Natural killer cell (primary cell): ENCODE measurements around the gene MSI2. TPM values are rescaled to one million over a fixed set of nuclear protein-coding genes. Genes with fewer than 3 reads are reported as not detected.

Experiments used
- ATAC-seq, 3 donors: fragments of 150-1000 bp in 2 of 3; fragments of 200-7000 bp in 1 of 3; cut with Tn5 transposase; 1 replicate in 1 of 3; 2 replicates in 2 of 3; pipeline ENCODE4 v1.10.0; 2021; ENCODE audit warnings: mild to moderate bottlenecking in 2 of 3, moderate library complexity in 2 of 3
- DNase-seq, 2 donors: peaks; one replicate each; pipeline versions ENCODE4 v3.0.0 to v3.0.0-alpha.2; 2013 to 2021; ENCODE audit warnings: mixed read lengths in 1 of 2
- H3K27ac ChIP-seq: one replicate; pipeline ENCODE4 v1.5.1; 2013; ENCODE audit warnings: mild to moderate bottlenecking, low read length
- H3K27me3 ChIP-seq: one replicate; pipeline ENCODE4 v1.6.1; 2013; ENCODE audit warnings: low read length; ENCODE audit not compliant: control insufficient read depth, insufficient read depth
- H3K36me3 ChIP-seq: one replicate; pipeline ENCODE4 v1.6.1; 2013; ENCODE audit warnings: low read length; ENCODE audit not compliant: control insufficient read depth, insufficient read depth
- H3K4me1 ChIP-seq: one replicate; pipeline ENCODE4 v1.6.1; 2013; ENCODE audit warnings: low read length; ENCODE audit not compliant: control insufficient read depth, insufficient read depth
- H3K4me3 ChIP-seq: one replicate; pipeline ENCODE4 v1.5.1; 2013; ENCODE audit warnings: low read length
- H3K9me3 ChIP-seq: one replicate; pipeline ENCODE4 v1.6.1; 2013; ENCODE audit warnings: low read length; ENCODE audit not compliant: control insufficient read depth, insufficient read depth
- H3K27ac Mint-ChIP-seq, 2 donors: one replicate each; pipeline ENCODE4 v1.8.0; 2022; ENCODE audit warnings: mild to moderate bottlenecking in 2 of 2, mixed read lengths in 2 of 2, moderate library complexity in 1 of 2
- H3K27me3 Mint-ChIP-seq, 2 donors: one replicate each; pipeline ENCODE4 v1.8.0; 2022; ENCODE audit warnings: low read depth in 2 of 2, mixed read lengths in 2 of 2
- H3K36me3 Mint-ChIP-seq: one replicate; pipeline ENCODE4 v1.8.0; 2022; ENCODE audit warnings: mixed read lengths
- H3K4me1 Mint-ChIP-seq, 2 donors: one replicate each; pipeline ENCODE4 v1.8.0; 2022; ENCODE audit warnings: mixed read lengths in 2 of 2
- H3K4me3 Mint-ChIP-seq: one replicate; pipeline ENCODE4 v1.8.0; 2022; ENCODE audit warnings: mild to moderate bottlenecking, moderate library complexity, mixed read lengths
- H3K9me3 Mint-ChIP-seq, 2 donors: one replicate each; pipeline ENCODE4 v1.8.0; 2022; ENCODE audit warnings: mixed read lengths in 2 of 2
- CTCF ChIP-seq: fragments of 200-600 bp; IDR thresholded peaks from one replicate; pipeline ENCODE4 v1.8.0; 2022; ENCODE audit warnings: antibody characterized with exemption
- WGBS: methylation state at CpG from one replicate; pipeline ENCODE4 v1.1.7; 2013; ENCODE audit warnings: missing lambda C conversion rate; ENCODE audit not compliant: insufficient coverage; 5-methylcytosine and 5-hydroxymethylcytosine counted together
- intact Hi-C: fragments of 100-400 bp; cut with micrococcal nuclease; formaldehyde crosslinking; loops from one replicate; pipeline ENCODE4 v1.14.2; 2022
- total RNA-seq, 4 donors: library from RNA; stranded (reverse); fragments of 120-200 nt in 1 of 4; gene quantifications; one replicate each; pipeline versions ENCODE4 v1.2.3 to v1.2.4, GENCODE V29; 2013 to 2022

MSI2 gene
- total RNA-seq, 3 donors from 2014 or later (not counting 1 experiment from before 2014, with no cell fraction given), result 95.5 to 145 (median 96.8) TPM

GRCh38 chr17:57284583-57284982, 28.3 kb downstream of the MSI2 start:
- 30% methylated on average over 1 of the region's 3 CpGs for WGBS

GRCh38 chr17:57284984-57285646, 28.8 kb downstream of the MSI2 start:
- no peaks in the 10 kb centered on the region for H3K9me3 ChIP-seq
- peaks cover 22% of the 10 kb centered on the region for H3K4me1 ChIP-seq
- H3K36me3 ChIP-seq, result peaks cover 4% of the 10 kb centered on the region
- DNase-seq (peak; percentile 22 to 56), ATAC-seq (peak; percentile 52 to 70 (median 62))
- H3K27ac ChIP-seq, result peak overlapping the region; percentile 14
- no peak for TF ChIP-seq CTCF
- H3K27me3 ChIP-seq, result no peaks in the 10 kb centered on the region
- 9% methylated on average over 11 of the region's 13 CpGs for whole genome bisulfite sequencing
- H3K4me1 Mint-ChIP-seq, result peaks cover 49 to 72% of the 10 kb centered on the region in 2 donors
- peak overlapping the region; percentile 28 for H3K4me3 Mint-ChIP-seq
- no peaks in the 10 kb centered on the region for H3K36me3 Mint-ChIP-seq
- H3K9me3 Mint-ChIP-seq, result no peaks in the 10 kb centered on the region
- H3K27me3 Mint-ChIP-seq, result no peaks in the 10 kb centered on the region
- no peak overlapping the region for H3K4me3 ChIP-seq
- peak overlapping the region in 1 of 2 donors; percentile 54 for H3K27ac Mint-ChIP-seq
- intact Hi-C loops, result no loop called here

More at GRCh38 chr17:57284583-57284982, 28.3 kb downstream of the MSI2 start:
- Histone ChIP-seq H3K4me1 (peaks cover 22% of the 10 kb centered on the region), H3K36me3 (peaks cover 4% of the 10 kb centered on the region), H3K27ac (no peak overlapping the region), H3K4me3 (no peak overlapping the region), H3K27me3 (no peaks in the 10 kb centered on the region), H3K9me3 (no peaks in the 10 kb centered on the region)
- H3K4me3 Mint-ChIP-seq, result no peak overlapping the region
- DNase-seq, result peak in 1 of 2 donors; percentile 55
- no peaks in the 10 kb centered on the region for H3K27me3 Mint-ChIP-seq
- H3K9me3 Mint-ChIP-seq, result no peaks in the 10 kb centered on the region
- H3K4me1 Mint-ChIP-seq, result peaks cover 55 to 74% of the 10 kb centered on the region in 2 donors
- no peak for TF ChIP-seq CTCF
- H3K36me3 Mint-ChIP-seq, result no peaks in the 10 kb centered on the region
- ATAC-seq, result peak; percentile 45 to 55 (median 48)
- intact Hi-C loops, result no loop called here
- H3K27ac Mint-ChIP-seq, result peak overlapping the region in 1 of 2 donors; percentile 54

- Histone ChIP-seq H3K36me3 (peaks cover 4% of the 10 kb centered on the region), H3K27me3 (no peaks in the 10 kb centered on the region), H3K9me3 (no peaks in the 10 kb centered on the region), H3K27ac (peak overlapping the region; percentile 14), H3K4me3 (no peak overlapping the region), H3K4me1 (peaks cover 22% of the 10 kb centered on the region)
- H3K9me3 Mint-ChIP-seq, result no peaks in the 10 kb centered on the region
- intact Hi-C loops, result no loop called here
- H3K27me3 Mint-ChIP-seq, result no peaks in the 10 kb centered on the region
- peak overlapping the region; percentile 28 for H3K4me3 Mint-ChIP-seq
- peak overlapping the region in 1 of 2 donors; percentile 54 for H3K27ac Mint-ChIP-seq
- H3K4me1 Mint-ChIP-seq, result peaks cover 46 to 68% of the 10 kb centered on the region in 2 donors
- TF ChIP-seq CTCF, result no peak
- 17% methylated on average over 1 of the region's 5 CpGs for WGBS
- no peak for DNase-seq
- ATAC-seq, result no peak
- no peaks in the 10 kb centered on the region for H3K36me3 Mint-ChIP-seq
These were observed 29.4 kb downstream of the MSI2 start for GRCh38 chr17:57285701-57286100.
